GM23248 (cell line): ENCODE results near the gene CD52.

Experiments
- EZH2 ChIP-seq: fragments of 200-600 bp; sonication (generic); IDR thresholded peaks from 2 replicates; pipeline ENCODE4 v1.6.1; 2018; ENCODE audit warnings: antibody characterized with exemption, mild to moderate bottlenecking; ENCODE audit not compliant: insufficient read depth, poor library complexity, severe bottlenecking
- EZH2phosphoT487 ChIP-seq: fragments of 200-600 bp; sonication (generic); IDR thresholded peaks from 2 replicates; pipeline ENCODE4 v1.6.1; 2018; ENCODE audit warnings: antibody characterized with exemption, moderate library complexity, mild to moderate bottlenecking, low read depth; ENCODE audit not compliant: insufficient read depth

DNA sequence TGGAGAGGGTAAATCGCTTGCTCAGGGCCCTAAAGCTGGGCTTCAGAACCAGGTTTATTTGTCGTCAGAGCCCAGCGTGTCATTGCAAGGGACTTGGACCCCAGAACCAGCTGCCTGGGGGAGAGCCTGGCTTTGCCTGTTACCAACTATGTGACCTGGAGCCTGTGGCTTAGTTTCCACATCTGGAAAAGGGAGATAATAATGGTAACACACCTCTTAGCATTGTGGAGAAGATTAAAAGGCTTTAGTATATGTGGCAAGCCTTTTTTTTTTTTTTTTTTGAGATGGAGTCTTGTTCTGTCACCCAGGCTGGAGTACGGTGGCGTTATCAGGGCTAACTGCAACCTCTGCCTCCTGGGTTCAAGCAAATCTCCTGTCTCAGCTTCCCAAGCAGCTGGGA, 12.5 kb downstream of the CD52 start:
- TF ChIP-seq EZH2: no peak
- no peak for TF ChIP-seq EZH2phosphoT487
